ENCODE data around the gene GPAT3.

The GPAT3 gene

DNA sequence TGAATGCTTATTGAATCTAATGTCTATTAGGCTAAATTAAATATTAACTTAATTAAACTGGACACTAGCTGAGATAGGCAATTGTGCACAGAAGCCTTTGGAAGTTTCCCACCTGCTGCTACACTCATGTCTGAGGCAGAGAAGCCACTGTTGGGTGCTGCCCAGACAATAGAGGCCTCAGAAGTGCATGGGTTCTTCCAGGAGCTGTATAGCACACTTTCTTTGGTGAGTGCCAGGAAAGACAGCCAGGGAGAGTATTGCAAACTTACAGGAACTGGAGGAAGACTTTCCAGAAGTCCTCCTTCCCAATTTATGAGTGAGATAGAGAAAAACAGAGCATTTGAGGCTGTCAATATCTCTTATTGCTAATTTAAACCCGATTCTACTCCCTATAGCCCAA, 89.9 kb downstream of the GPAT3 start:
- Histone ChIP-seq H3K4me3 (ENCODE audit: low read depth in 1 of 2, low read length in 1 of 2) (no peak overlapping the region), H3K27ac (no peak overlapping the region), H3K9me3 (peaks cover 6% of the 10 kb centered on the region), H3K36me3 (no peaks in the 10 kb centered on the region), H3K27me3 (no peaks in the 10 kb centered on the region), H3K4me1 (ENCODE audit: control insufficient read depth in 1 of 2, insufficient read depth in 1 of 2, low read depth in 1 of 2, low read length in 1 of 2) (peaks cover 8 to 10% of the 10 kb centered on the region in 2 experiments)
- TF ChIP-seq, protein P1, sequence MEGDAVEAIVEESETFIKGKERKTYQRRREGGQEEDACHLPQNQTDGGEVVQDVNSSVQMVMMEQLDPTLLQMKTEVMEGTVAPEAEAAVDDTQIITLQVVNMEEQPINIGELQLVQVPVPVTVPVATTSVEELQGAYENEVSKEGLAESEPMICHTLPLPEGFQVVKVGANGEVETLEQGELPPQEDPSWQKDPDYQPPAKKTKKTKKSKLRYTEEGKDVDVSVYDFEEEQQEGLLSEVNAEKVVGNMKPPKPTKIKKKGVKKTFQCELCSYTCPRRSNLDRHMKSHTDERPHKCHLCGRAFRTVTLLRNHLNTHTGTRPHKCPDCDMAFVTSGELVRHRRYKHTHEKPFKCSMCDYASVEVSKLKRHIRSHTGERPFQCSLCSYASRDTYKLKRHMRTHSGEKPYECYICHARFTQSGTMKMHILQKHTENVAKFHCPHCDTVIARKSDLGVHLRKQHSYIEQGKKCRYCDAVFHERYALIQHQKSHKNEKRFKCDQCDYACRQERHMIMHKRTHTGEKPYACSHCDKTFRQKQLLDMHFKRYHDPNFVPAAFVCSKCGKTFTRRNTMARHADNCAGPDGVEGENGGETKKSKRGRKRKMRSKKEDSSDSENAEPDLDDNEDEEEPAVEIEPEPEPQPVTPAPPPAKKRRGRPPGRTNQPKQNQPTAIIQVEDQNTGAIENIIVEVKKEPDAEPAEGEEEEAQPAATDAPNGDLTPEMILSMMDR (IDR thresholded peaks at IDR 0.05) = no peak

DNA sequence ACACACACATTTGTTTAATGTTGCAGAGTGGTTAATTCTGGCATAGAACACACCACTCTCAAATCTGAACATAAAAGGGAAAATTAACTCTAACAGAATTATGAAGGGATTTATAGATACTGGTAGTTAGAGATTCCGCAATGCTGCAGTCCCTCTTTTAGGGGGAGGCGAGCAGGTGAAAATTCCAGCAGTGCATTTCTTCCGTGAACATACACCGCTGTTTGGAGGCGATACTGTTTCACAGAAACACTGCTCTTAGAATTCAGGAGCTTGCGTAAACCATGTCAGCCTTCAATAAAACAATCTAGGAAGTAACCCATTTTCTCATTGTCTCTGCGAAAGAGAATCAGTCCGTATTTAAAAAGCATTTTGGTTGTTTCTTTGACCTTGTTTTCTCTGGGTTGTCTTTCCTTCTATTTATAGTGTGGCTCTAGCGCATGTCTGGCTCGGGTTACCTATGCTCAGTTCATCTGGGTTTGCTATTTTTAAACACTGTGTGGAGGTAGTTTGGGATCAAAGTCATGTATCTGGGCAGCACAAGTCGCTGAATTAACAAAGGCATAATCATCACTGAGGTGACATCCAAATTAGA, 90.4 kb downstream of the GPAT3 start:
- H3K4me1 ChIP-seq (ENCODE audit: control insufficient read depth in 1 of 2, insufficient read depth in 1 of 2, low read depth in 1 of 2, low read length in 1 of 2) = peaks cover 8 to 10% of the 10 kb centered on the region in 2 experiments
- H3K27ac ChIP-seq = no peak overlapping the region
- no peak overlapping the region for H3K4me3 ChIP-seq (ENCODE audit: low read depth in 1 of 2, low read length in 1 of 2)
- peaks cover 2% of the 10 kb centered on the region for H3K9me3 ChIP-seq
- H3K27me3 ChIP-seq = no peaks in the 10 kb centered on the region
- H3K36me3 ChIP-seq = no peaks in the 10 kb centered on the region
- TF ChIP-seq, protein P1 (IDR thresholded peaks at IDR 0.05) = no peak

DNA sequence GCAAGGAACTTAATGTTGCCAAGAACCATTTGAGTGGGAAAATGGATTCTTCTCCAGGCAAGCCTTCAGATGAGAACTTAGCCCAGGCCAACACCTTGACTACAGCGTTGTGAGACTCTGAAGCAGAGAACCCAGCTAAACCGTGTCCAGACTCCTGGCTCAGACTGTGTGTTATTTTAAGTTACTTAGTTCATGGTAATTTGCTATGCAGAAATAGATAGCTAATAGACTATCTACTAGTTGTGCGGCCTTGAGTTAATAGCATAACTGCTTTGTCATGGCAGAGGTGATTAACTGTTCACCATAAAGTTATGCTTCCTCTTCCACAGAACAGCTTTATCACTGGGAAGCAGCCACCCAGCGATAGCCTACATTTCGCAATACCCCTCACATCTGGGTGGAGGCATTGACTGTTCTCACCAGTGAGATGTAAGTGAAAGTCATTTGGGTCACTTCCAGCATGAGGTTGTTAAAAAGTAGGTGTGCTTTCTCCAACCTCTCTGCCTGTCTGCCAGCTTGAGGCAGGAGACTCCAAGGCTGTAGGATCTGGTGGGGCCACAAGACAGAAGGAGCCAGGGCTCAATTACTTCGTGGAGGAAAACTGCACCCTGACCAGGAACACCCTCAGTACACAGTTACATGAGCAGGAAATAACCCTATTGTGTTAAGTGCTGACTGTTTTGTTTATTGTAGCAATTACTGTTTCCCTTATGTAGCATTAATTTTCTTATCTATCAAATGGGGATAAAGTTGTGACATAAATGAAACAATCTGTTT, 94.2 kb downstream of the GPAT3 start:
- no peak overlapping the region for H3K4me3 ChIP-seq (ENCODE audit: low read depth in 1 of 2, low read length in 1 of 2)
- TF ChIP-seq, protein P1 (IDR thresholded peaks at IDR 0.05) = no peak
- H3K4me1 ChIP-seq (ENCODE audit: control insufficient read depth in 1 of 2, insufficient read depth in 1 of 2, low read depth in 1 of 2, low read length in 1 of 2) = peaks cover 8 to 10% of the 10 kb centered on the region in 2 experiments
- no peaks in the 10 kb centered on the region for H3K9me3 ChIP-seq
- no peaks in the 10 kb centered on the region for H3K36me3 ChIP-seq
- H3K27ac ChIP-seq = peak overlapping the region; percentile 62
- H3K27me3 ChIP-seq = no peaks in the 10 kb centered on the region

DNA sequence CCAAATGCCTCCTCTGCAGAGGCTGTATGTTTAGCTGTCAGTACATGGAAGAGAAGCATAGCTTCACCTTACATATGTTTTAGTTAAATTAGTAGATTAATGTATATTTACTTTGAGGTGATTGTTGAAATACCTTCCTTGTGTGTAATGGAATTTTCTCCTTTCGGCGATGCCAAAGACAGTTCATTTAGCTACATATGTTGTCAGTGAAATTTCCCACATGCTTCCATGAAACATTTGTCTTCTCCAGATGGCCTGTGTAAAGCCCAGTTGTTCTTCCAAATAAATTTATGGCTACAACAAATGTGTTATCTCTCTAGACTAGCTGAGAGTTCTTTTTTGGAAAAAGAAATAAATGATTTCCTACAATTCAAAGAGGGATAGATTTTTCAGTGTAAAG, 95.2 kb downstream of the GPAT3 start:
- Histone ChIP-seq H3K4me1 (ENCODE audit: control insufficient read depth in 1 of 2, insufficient read depth in 1 of 2, low read depth in 1 of 2, low read length in 1 of 2) (peaks cover 8 to 10% of the 10 kb centered on the region in 2 experiments), H3K36me3 (no peaks in the 10 kb centered on the region), H3K27ac (no peak overlapping the region), H3K4me3 (ENCODE audit: low read depth in 1 of 2, low read length in 1 of 2) (no peak overlapping the region), H3K9me3 (no peaks in the 10 kb centered on the region), H3K27me3 (no peaks in the 10 kb centered on the region)
- TF ChIP-seq, protein P1 (IDR thresholded peaks at IDR 0.05) = no peak

DNA sequence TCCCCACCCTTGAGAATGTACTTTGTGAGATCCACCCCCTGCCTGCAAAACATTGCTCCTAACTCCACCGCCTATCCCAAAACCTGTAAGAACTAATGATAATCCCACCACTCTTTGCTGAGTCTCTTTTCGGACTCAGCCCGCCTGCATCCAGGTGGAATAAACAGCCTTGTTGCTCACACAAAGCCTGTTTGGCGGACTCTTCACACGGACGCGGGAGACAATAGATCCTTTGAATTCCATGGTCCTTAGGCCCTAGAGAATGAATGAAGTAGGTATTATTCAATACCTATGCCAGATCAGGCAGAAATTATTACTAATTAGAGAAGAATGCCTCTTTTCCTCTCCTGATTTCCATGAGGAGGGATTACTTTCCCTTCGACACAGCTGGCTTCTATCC, 101.0 kb downstream of the GPAT3 start:
- H3K4me3 ChIP-seq (ENCODE audit: low read depth in 1 of 2, low read length in 1 of 2) = no peak overlapping the region
- no peaks in the 10 kb centered on the region for H3K36me3 ChIP-seq
- no peaks in the 10 kb centered on the region for H3K4me1 ChIP-seq (ENCODE audit: control insufficient read depth in 1 of 2, insufficient read depth in 1 of 2, low read depth in 1 of 2, low read length in 1 of 2)
- TF ChIP-seq, protein P1 (IDR thresholded peaks at IDR 0.05) = no peak
- no peak overlapping the region for H3K27ac ChIP-seq
- no peaks in the 10 kb centered on the region for H3K9me3 ChIP-seq
- peaks cover 15% of the 10 kb centered on the region for H3K27me3 ChIP-seq

Measured in neutrophil (primary cell).